Natural killer cell (primary cell): Measurements from ENCODE around the gene CHST11. TPM values are rescaled to one million over a fixed set of nuclear protein-coding genes. Genes with fewer than 3 reads are reported as not detected.
A peak's percentile ranks its signal among the peaks of the same experiment; 100 is the strongest.

ENCODE experiments used
- ATAC-seq, 3 donors: fragments of 150-1000 bp in 2 of 3; fragments of 200-7000 bp in 1 of 3; cut with Tn5 transposase; 1 replicate in 1 of 3; 2 replicates in 2 of 3; pipeline ENCODE4 v1.10.0; 2021; ENCODE audit warnings: mild to moderate bottlenecking in 2 of 3, moderate library complexity in 2 of 3
- DNase-seq, 2 donors: peaks; one replicate each; pipeline versions ENCODE4 v3.0.0 to v3.0.0-alpha.2; 2013 to 2021; ENCODE audit warnings: mixed read lengths in 1 of 2
- H3K27ac ChIP-seq: one replicate; pipeline ENCODE4 v1.5.1; 2013; ENCODE audit warnings: mild to moderate bottlenecking, low read length
- H3K27me3 ChIP-seq: one replicate; pipeline ENCODE4 v1.6.1; 2013; ENCODE audit warnings: low read length; ENCODE audit not compliant: control insufficient read depth, insufficient read depth
- H3K36me3 ChIP-seq: one replicate; pipeline ENCODE4 v1.6.1; 2013; ENCODE audit warnings: low read length; ENCODE audit not compliant: control insufficient read depth, insufficient read depth
- H3K4me1 ChIP-seq: one replicate; pipeline ENCODE4 v1.6.1; 2013; ENCODE audit warnings: low read length; ENCODE audit not compliant: control insufficient read depth, insufficient read depth
- H3K4me3 ChIP-seq: one replicate; pipeline ENCODE4 v1.5.1; 2013; ENCODE audit warnings: low read length
- H3K9me3 ChIP-seq: one replicate; pipeline ENCODE4 v1.6.1; 2013; ENCODE audit warnings: low read length; ENCODE audit not compliant: control insufficient read depth, insufficient read depth
- H3K27ac Mint-ChIP-seq, 2 donors: one replicate each; pipeline ENCODE4 v1.8.0; 2022; ENCODE audit warnings: mild to moderate bottlenecking in 2 of 2, mixed read lengths in 2 of 2, moderate library complexity in 1 of 2
- H3K27me3 Mint-ChIP-seq, 2 donors: one replicate each; pipeline ENCODE4 v1.8.0; 2022; ENCODE audit warnings: low read depth in 2 of 2, mixed read lengths in 2 of 2
- H3K36me3 Mint-ChIP-seq: one replicate; pipeline ENCODE4 v1.8.0; 2022; ENCODE audit warnings: mixed read lengths
- H3K4me1 Mint-ChIP-seq, 2 donors: one replicate each; pipeline ENCODE4 v1.8.0; 2022; ENCODE audit warnings: mixed read lengths in 2 of 2
- H3K4me3 Mint-ChIP-seq: one replicate; pipeline ENCODE4 v1.8.0; 2022; ENCODE audit warnings: mild to moderate bottlenecking, moderate library complexity, mixed read lengths
- H3K9me3 Mint-ChIP-seq, 2 donors: one replicate each; pipeline ENCODE4 v1.8.0; 2022; ENCODE audit warnings: mixed read lengths in 2 of 2
- CTCF ChIP-seq: fragments of 200-600 bp; IDR thresholded peaks from one replicate; pipeline ENCODE4 v1.8.0; 2022; ENCODE audit warnings: antibody characterized with exemption
- WGBS: methylation state at CpG from one replicate; pipeline ENCODE4 v1.1.7; 2013; ENCODE audit warnings: missing lambda C conversion rate; ENCODE audit not compliant: insufficient coverage; 5-methylcytosine and 5-hydroxymethylcytosine counted together
- intact Hi-C: fragments of 100-400 bp; cut with micrococcal nuclease; formaldehyde crosslinking; loops from one replicate; pipeline ENCODE4 v1.14.2; 2022
- total RNA-seq, 4 donors: library from RNA; stranded (reverse); fragments of 120-200 nt in 1 of 4; gene quantifications; one replicate each; pipeline versions ENCODE4 v1.2.3 to v1.2.4, GENCODE V29; 2013 to 2022

The CHST11 gene
- total RNA-seq, 3 donors from 2014 or later (not counting 1 experiment from before 2014, with no cell fraction given): 85.3 to 118 (median 96.1) TPM

GRCh38 chr12:104551313-104551931 is 94.7 kb downstream of the CHST11 start:
- Histone ChIP-seq H3K4me1 (peaks cover 57% of the 10 kb centered on the region), H3K27me3 (no peaks in the 10 kb centered on the region), H3K4me3 (no peak overlapping the region), H3K36me3 (no peaks in the 10 kb centered on the region), H3K27ac (no peak overlapping the region), H3K9me3 (peaks cover 6% of the 10 kb centered on the region)
- H3K27me3 Mint-ChIP-seq: no peaks in the 10 kb centered on the region
- intact Hi-C loops: loop anchor here (1.0 to 2.0 kb wide), 2 partner anchors 17 to 31 kb away; no protein-coding TSS in a partner anchor
- TF ChIP-seq CTCF: no peak
- H3K4me1 Mint-ChIP-seq: peaks cover 93 to 97% of the 10 kb centered on the region in 2 donors
- H3K36me3 Mint-ChIP-seq: no peaks in the 10 kb centered on the region
- 52% methylated on average over 14 of the region's 14 CpGs for WGBS
- peak overlapping the region; percentile 80 to 84 for H3K27ac Mint-ChIP-seq
- ATAC-seq (peak; percentile 66 to 89 (median 67)), DNase-seq (peak in 1 of 2 donors; percentile 39)
- no peaks in the 10 kb centered on the region for H3K9me3 Mint-ChIP-seq
- H3K4me3 Mint-ChIP-seq: peak overlapping the region; percentile 76

GRCh38 chr12:104553421-104553820 is 96.7 kb downstream of the CHST11 start:
- intact Hi-C loops: no loop called here
- Histone ChIP-seq H3K36me3 (no peaks in the 10 kb centered on the region), H3K9me3 (peaks cover 6% of the 10 kb centered on the region), H3K4me3 (no peak overlapping the region), H3K27me3 (no peaks in the 10 kb centered on the region), H3K4me1 (peaks cover 53% of the 10 kb centered on the region), H3K27ac (no peak overlapping the region)
- Mint-ChIP-seq H3K4me3 (peak overlapping the region; percentile 76), H3K9me3 (no peaks in the 10 kb centered on the region), H3K36me3 (no peaks in the 10 kb centered on the region), H3K4me1 (peaks cover 77 to 93% of the 10 kb centered on the region in 2 donors), H3K27ac (peak overlapping the region; percentile 80 to 84), H3K27me3 (no peaks in the 10 kb centered on the region)
- ATAC-seq (peak in 1 of 3 donors; percentile 57), DNase-seq (no peak)
- WGBS: 69% methylated on average over 4 of the region's 4 CpGs
- no peak for TF ChIP-seq CTCF

GRCh38 chr12:104555648-104556047 is 98.9 kb downstream of the CHST11 start:
- Histone ChIP-seq H3K9me3 (peaks cover 6% of the 10 kb centered on the region), H3K27me3 (no peaks in the 10 kb centered on the region), H3K4me3 (no peak overlapping the region), H3K4me1 (peaks cover 43% of the 10 kb centered on the region), H3K27ac (no peak overlapping the region), H3K36me3 (no peaks in the 10 kb centered on the region)
- Mint-ChIP-seq H3K36me3 (no peaks in the 10 kb centered on the region), H3K27me3 (no peaks in the 10 kb centered on the region), H3K27ac (peak overlapping the region; percentile 51 to 57), H3K4me3 (no peak overlapping the region), H3K4me1 (peaks cover 66 to 81% of the 10 kb centered on the region in 2 donors), H3K9me3 (no peaks in the 10 kb centered on the region)
- DNase-seq (no peak), ATAC-seq (no peak)
- 97% methylated on average over 5 of the region's 6 CpGs for WGBS
- no peak for TF ChIP-seq CTCF
- intact Hi-C loops: no loop called here
